Urothelium cell line (cell line): ENCODE results near the gene WDFY3.

Experiments used
- DNase-seq: peaks from one replicate; pipeline ENCODE4 v3.0.0; 2011; ENCODE audit warnings: low spot score, mixed read lengths
- FAIRE-seq: peaks from 2 replicates; lab custom pipeline; 2011; peaks lifted over from hg19 to GRCh38; lab: Jason Lieb, UNC

WDFY3 gene

DNA sequence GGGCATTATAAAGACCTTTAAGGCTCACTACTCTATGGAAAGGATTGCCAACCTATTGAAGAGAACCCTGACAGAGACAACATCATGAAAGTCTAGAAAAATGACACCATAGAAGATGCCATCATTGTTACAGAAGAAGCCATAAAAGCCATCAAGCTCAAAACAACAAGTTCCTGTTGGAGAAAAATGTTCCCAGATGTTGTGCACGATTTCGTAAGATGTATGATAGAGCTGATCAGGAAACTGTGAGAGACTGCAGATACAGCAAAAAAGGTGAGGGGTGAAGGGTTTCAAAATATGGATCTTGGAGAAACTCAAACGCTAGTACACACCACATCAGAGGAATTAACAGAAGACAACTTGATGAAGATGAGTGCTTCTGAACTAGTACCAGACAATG, 53.3 kb downstream of the WDFY3 start:
- no peak for FAIRE-seq

DNA sequence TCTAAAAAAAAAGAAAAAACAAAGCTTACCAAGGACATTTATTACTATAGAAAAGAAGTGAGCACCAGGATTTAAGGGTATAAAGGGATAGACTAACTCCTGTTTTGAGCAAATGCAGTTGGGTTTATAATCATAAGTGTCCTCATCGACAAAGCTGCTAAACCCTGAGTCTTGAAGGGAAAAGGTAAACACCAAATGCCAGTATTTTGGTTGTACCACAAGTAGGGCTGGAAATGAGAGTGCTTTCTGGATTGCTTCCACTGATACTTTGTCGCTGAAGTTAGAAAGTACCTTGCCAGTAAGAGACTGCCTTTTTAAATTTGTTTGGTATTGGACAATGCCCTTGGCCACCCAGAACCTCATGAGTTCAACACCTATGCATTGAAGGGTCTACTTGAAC, 53.7 kb downstream of the WDFY3 start:
- DNase-seq (no peak), FAIRE-seq (no peak)

More for the DNA sequence above, 53.3 kb downstream of the WDFY3 start:
- no peak for DNase-seq

DNA sequence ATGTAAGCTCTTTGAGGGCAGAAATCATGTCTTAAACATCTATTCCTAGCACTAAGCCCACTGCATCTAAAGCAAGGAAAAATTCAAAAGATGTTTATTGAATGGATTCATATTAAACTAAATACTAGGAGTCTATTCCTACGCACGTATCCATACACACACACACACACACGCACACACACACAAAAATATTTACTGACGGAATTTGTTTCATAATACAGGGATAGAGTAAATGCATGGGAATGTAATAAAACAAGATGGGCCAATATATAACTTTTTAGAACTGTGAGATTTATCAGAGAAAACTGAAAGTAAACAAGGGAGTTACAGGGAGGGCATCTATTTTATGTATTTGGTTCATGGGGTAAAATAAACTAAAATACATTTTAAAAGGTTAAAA, 57.6 kb downstream of the WDFY3 start:
- no peak for FAIRE-seq
- no peak for DNase-seq

DNA sequence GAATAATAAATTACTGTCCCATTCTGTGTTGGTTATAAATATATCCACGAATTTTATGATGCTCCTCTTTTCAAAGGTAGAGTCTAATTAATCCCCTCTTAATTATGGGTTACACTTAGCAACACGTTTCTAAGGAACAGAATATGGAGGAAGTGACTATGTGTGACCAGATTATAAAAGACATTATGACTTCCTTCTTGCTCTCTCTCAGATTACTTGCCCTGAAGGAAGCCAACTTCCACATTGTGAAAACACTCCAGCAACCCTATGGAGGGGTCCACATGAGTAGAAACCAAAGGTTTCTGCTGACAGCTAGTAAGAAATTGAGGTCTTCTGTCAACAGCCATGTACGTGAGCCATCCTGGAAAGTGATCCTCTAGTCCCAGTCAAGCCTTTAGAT, 59.3 kb downstream of the WDFY3 start:
- FAIRE-seq (no peak), DNase-seq (no peak)

DNA sequence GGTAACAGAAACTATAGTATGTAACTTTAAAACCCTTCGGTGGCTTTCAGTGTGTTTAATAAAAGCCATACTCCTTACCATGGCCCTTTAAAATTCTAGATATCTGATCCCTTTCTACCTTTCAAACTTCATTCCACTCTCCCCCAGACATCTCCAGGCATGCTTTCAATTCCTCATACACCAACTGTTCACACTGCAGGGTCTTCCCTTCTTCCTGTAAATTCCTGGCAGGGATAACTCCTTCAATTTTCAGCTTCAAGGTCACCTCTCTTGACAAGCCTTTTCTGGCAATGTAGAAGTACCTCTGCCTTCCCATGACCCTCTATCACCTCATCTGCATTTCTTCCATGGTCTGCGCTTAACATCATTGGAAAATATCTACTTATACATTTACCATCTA, 60.8 kb downstream of the WDFY3 start:
- FAIRE-seq (no peak), DNase-seq (no peak)

DNA sequence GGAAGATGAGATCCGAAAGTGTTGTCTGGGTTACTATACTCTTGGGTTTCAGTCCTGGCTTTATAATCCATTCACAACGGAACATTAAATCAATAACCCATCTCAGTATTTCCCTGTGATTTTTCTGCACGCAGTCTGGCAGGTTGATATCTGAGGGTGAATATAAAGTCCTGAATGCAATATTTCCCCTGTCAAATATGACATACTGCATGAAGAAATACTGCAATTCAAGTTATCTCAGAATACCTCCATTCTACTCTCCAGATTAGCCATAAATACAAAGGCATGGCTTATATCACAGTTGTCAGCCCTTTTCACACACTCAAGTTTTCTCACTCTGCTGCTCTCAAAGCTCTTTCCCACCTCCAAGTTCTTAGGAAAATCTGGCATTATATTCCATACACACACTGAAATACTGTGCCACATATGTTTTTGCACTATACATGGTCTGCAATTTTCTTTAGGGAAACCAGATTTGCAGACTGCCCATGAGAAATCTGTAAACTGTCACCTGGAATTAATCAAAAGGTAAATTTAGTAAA, 64.7 kb downstream of the WDFY3 start:
- FAIRE-seq (no peak), DNase-seq (no peak)

DNA sequence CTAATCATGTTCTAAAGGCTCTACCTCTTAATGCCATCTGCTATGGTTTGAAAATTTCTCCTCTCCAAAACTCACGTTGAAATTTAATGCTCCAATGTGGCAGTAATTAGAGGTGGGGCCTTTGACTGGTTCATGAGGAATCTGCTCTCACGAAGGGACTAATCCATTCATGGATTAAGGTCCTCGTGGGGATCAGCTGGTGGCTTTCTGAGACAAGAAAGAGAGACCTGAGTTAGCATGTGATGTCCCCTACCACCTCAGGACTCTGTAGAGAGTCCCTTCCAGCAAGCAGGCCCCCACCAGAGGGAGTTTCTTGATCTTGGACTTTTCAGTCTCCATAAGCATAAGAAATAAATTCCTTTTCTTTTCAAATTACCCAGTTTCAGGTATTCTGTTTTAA, 65.3 kb downstream of the WDFY3 start:
- DNase-seq (no peak), FAIRE-seq (no peak)

DNA sequence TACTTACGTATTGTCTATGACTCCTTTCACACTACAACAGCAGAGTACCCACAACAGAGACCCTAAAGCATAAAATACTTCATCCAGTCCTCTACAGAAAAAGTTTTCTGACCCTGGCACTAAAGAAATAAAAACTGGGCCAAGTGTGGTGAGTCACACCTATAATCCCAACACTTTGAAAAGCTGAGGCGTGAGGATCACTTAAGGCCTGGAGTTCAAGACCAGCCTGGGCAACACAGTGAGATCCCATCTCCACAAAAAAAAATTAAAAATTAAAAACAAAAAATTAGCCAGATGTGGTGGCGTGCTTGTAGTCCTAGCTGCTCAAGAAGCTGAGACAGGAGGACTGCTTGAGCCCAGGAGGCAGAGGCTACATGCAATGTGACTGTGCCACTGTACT, 66.9 kb downstream of the WDFY3 start:
- no peak for FAIRE-seq
- DNase-seq, result no peak

DNA sequence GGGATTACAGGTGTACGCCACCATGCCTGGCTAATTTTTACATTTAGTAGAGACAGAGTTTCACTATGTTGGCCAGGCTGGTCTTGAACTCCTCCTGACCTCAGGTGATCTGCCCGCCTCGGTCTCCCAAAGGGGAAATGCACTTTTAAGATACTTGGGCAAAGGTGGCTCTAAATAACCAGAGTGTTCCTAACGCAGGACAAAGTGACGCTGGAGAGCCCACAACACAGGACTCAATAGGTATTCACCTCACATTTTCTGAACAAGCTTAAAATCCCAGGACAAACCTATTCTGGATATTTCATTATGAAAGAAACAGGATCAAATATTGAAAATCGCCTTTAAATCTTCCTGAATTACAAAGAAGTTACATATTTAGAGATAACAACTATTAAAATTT, 69.0 kb downstream of the WDFY3 start:
- no peak for DNase-seq
- no peak for FAIRE-seq

DNA sequence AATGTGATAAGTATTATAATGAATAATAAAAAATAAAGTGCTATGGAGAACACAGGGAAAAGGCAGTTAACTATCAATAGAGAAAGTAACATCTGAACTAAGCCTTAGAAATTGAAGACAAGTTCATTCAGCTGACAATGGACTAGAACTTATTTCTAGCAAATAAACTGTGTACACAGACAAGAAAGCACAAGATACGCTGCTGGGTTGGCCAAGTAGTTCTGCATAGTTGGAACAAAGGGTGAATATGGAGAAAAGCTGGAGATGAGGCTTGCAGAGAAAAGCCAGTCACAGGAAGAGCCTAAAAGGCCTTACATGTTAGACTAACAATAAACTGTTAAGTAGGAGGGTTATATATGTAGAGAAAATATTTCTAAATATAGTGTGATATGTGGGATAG, 71.2 kb downstream of the WDFY3 start:
- FAIRE-seq (no peak), DNase-seq (no peak)

DNA sequence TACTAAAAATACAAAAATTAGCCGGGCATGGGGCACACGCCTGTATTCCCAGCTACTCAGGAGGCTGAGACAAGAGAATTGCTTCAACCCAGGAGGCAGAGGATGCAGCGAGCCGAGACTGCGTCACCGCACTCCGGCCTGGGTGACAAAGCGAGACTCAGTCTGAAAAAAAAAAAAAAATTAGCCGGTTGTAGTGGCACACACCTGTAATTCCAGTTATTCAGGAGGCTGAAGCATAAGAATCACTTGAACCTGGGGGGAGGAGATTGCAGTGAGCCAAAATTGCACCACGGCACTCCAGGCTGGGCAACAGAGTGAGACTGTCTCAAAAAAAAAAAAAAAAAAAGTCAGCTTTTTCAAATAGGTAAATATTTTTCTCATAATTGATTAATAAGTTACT, 71.9 kb downstream of the WDFY3 start:
- no peak for DNase-seq
- FAIRE-seq, result no peak

DNA sequence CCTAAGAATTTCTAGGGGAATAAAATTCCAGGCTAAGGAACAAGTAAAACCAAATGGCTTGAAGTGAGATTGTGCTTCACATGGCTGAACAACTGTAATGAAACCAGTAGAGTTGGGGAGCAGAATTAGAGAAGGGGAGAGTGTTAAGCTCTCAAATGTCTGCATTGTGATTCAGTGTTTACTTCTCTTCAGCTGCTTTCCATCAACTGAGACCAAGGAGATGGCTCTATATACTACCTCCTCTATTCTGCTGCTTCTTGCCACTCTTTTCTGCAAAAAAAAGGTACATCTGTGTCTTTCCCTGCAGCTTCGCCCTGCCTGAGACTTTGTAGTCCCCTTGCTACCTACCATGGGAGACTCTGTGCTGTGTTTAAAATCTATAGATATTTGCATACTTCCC, 73.5 kb downstream of the WDFY3 start:
- FAIRE-seq (no peak), DNase-seq (no peak)

DNA sequence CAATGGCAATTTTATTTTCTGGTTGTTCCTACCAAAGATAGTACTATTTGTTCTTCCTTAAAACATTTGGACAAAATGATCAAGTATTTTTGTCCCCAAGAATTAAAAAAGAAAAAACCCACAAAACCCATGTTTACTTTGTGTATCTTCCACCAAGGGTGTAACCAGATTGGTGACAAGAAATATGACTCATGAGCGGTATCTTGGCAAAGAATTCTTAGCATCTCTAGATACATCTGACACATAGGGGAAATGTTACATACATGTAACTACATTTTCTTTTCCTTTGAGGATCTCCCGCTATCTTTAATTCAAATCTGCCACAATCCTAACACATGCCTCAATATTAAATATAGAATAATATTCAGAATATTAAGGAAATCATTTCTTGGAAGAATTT, 78.7 kb downstream of the WDFY3 start:
- FAIRE-seq (no peak), DNase-seq (no peak)

DNA sequence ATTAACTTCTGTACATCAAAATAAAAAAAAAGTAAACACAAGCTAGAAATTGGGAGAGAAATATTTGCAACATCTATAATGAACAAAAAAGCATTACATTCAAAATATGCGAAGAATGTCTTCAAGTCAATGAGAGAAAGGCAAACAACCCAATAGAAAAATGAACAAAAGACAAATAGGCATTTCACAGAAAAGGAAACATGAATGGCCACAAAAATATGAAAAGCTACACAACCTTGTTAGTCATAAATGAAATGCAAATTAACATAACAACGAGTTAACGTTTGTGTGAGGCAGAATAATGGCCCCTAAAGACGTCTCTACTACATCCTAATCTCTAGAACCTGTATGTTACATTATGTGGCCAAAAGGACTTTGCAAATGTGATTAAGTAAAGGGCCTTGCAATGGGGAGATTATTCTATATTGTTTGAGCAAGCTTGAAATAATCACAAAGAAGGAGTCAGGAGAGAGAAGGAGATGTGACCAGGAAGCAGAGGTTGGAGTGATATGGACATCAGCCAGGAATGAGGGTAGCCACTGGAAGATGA, 86.8 kb downstream of the WDFY3 start:
- no peak for DNase-seq

DNA sequence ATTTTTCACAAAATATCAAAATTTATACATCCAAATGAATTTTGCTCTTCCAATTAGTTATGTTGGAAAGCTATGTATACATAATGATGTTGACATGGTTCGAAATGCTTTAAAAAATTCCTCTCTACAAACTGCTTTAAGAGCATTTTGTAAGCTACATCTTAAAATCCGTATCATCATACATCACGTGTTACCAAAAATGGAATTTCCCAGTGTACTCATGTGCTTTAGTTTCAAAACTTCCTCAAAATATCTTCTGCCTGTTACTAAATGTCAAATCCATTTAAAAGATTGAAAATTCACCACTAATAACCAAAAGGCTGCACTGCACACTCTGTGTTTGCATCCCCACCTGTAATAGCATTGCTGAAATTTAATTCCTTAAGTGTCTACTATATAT, 87.9 kb downstream of the WDFY3 start:
- no peak for DNase-seq
- FAIRE-seq, result no peak

More for the DNA sequence above, 86.8 kb downstream of the WDFY3 start:
- no peak for FAIRE-seq

DNA sequence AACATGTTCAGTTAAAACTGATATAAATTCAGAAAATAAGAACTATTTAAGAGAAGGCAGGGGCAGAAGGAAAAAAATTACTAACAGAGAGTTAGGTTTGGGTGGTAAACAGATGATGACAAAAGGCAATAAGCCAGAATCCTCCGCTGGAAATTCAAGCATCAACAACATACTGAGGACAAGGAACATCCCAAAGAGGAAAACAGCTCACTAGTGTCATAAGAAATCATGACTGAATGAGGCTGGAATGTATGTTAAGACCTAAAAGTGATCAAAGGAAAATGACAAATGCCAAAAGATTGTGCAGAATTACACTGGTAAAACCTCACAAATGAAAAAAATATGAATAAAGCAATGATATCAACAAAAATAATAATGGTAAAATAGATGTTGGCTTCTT, 88.4 kb downstream of the WDFY3 start:
- DNase-seq, result peak; percentile 52
- no peak for FAIRE-seq

DNA sequence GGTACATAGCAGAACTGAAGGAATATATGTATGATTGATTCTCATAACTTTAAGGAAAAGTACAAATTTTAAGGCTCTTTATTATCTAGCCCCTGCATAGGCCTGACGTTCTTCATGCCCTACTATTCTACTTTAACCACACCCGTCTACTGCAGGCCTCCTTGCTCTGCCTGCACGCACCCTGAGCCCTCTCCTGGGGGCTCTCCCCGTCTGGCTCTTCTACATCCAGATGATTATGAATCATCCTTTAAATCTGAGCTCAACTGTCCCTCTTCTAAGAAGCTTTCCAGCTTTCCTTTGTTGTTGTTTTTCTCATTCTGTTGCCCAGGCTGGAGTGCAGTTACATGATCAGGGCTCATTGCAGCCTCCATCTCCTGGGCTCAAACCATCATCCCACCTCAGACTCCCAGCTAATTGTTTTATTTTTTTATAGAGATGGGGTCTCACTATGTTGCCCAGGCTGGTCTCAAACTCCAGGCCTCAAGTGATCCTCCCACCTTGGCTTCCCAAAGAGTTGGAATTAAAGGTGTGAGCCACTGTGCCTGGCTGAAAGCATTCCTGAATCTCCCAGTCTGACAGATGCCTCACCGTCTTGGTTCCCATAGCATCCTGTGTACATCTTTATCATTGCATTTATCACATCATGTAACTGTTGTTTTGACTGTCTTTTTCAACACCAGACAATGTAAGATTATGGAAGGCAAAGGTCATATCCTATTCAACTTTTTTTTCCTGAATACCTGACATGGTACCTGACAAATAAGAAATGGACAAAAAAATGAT, 89.2 kb downstream of the WDFY3 start:
- peak; percentile 20 for FAIRE-seq
- DNase-seq, result peak; percentile 27

DNA sequence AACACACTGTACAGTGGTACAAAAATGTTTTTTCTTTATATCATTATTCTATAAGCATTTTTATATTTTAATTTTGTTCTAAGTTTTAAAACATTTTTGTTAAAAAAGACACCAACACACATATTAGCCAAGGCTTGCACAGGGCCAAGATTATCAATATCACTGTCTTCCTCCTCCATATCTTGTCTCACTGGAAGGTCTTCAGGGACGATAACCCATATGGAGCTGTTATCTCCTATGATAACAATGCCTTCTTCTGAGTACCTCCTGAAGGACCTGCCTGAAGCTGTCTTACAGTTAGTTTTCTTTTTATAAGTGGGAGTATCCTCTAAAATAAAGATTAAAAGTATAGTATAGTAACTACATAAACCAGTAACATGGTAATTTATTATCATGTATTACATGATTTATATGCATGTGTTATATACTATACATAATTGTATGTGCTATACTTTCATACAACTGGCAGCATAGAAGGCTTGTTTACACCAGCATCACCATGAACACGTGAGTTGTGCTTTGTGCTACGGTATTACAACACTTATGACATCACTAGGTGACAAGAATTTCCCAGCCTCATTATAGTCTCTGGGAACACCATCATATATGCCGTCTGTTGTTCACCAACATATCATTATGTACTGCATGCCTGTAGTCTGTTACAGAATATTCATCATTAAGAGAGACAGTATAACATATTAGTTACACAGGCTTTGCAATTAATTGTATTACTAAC, 90.7 kb downstream of the WDFY3 start:
- DNase-seq (no peak), FAIRE-seq (no peak)

DNA sequence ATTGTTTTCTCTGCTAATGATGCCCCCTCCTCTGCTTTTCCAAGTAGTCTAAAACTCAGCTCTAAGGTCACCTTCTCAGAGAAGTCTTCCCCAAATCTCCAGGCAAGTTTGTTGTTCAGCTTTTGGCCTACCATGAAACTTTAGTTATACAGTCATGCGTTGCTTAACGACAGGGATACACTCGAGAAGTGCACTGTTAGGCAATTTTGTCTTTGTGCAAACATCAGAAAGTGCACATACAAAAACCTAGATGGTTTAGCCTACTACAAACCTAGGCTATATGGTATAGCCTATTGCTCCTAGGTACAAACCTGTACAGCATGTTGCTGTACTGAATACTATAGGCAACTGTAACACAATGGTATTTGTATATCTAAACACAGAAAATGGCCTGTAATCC, 91.9 kb downstream of the WDFY3 start:
- DNase-seq (no peak), FAIRE-seq (no peak)

DNA sequence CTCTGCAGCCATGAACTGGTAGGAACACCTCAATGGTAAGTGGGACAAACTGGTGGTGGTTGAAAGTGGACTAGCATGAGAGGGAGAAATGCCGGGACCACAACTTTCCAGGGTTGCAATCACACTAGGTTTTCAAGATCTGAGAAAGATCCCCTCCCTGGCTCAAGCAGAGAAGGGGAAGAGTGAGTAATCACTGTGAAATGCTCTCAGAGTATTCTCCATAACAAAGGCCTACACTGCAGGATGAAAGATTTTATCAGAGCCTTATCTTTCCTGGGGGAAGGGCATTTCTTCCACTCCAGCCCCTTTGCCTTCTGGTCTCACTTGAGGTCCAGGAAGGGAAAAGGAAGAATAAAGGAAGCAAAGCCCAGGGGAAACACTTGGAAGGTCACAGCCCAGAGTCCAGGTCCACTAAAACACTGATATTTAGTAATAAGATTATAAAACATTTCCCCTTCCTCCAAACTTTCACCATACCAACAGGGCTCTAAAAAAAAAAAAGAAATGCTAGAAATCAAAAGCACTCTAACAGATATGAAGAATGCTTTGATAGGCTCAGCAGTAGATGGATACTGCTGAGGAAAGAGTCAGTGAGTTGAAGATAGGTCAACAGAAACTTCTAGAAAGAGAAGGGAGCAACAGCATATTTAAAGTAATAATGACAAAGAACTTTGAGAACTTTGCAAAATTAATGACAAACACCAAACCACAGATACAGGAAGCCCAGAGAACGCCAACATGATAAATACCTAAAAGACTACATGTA, 95.9 kb downstream of the WDFY3 start:
- FAIRE-seq (no peak), DNase-seq (peak; percentile 63)

DNA sequence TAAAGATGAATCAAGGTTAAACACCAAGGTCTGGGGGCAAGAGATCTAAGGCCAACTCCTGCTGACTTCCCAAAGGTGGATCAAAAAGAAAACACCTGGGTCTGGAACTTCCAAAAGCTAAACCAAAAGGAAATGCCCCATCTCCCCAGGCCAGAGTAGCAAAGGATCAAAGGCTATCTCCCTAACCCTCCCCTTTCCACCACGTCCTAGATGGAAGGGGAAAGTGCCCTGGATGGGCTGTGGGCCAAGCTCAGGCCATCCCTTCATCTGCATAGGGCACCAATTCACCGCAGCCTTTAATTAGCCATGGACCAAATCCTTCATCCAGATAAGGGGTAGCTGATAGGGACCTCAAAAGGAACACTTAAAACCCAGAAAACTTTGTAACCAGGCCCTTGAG, 100.2 kb downstream of the WDFY3 start:
- DNase-seq (no peak), FAIRE-seq (no peak)
